Stomach (tissue), 9 donors: ENCODE results near the gene NRSN2. TPM values are rescaled to one million over a fixed set of nuclear protein-coding genes. Genes with fewer than 3 reads are reported as not detected.

Source experiments
- DNase-seq, 2 donors: peaks; one replicate each; pipeline versions ENCODE4 v3.0.0 to v3.0.0-alpha.2; 2013 to 2019
- H3K27ac ChIP-seq, 5 donors: fragments of 200-600 bp in 4 of 5; sonication (generic) in 4 of 5; one replicate each; pipeline ENCODE4 v1.5.1; 2013 to 2019; ENCODE audit warnings: mild to moderate bottlenecking in 1 of 5, moderate library complexity in 1 of 5
- H3K27me3 ChIP-seq, 3 donors: fragments of 200-600 bp; sonication (generic); one replicate each; pipeline ENCODE4 v1.5.1; 2017 to 2019; ENCODE audit warnings: mixed run types in 1 of 3
- H3K36me3 ChIP-seq, 4 donors: fragments of 200-600 bp; sonication (generic); 1 replicate in 3 of 4; 2 replicates in 1 of 4; pipeline ENCODE4 v1.5.1; 2016 to 2019
- H3K4me1 ChIP-seq, 4 donors: fragments of 200-600 bp; sonication (generic); one replicate each; pipeline ENCODE4 v1.5.1; 2016 to 2019
- H3K4me3 ChIP-seq, 4 donors: fragments of 200-600 bp; sonication (generic) in 3 of 4; one replicate each; pipeline ENCODE4 v1.5.1; 2016 to 2019; ENCODE audit warnings: mild to moderate bottlenecking in 1 of 4
- H3K9me3 ChIP-seq, 4 donors: fragments of 200-600 bp; sonication (generic); one replicate each; pipeline ENCODE4 v1.5.1; 2016 to 2019
- EP300 ChIP-seq: sonication (generic); formaldehyde crosslinking; IDR thresholded peaks from one replicate; pipeline ENCODE4 v1.6.1; 2017; ENCODE audit warnings: antibody characterized with exemption
- POLR2A ChIP-seq, 4 donors: fragments of 450-650 bp; IDR thresholded peaks; one replicate each; pipeline ENCODE4 v1.6.1; 2016; ENCODE audit warnings: antibody characterized with exemption in 4 of 4, control low read depth in 2 of 4, mild to moderate bottlenecking in 1 of 4, moderate library complexity in 1 of 4
- POLR2AphosphoS5 ChIP-seq, 3 donors: sonication (generic); formaldehyde crosslinking; IDR thresholded peaks; one replicate each; pipeline ENCODE4 v1.6.1; 2016; ENCODE audit warnings: antibody characterized with exemption in 3 of 3
- WGBS, 5 donors: extraction: QIAGEN DNeasy Blood & Tissue Kit in 3 of 5; methylation state at CpG; one replicate each; pipeline versions ENCODE4 v1.1.5 to v1.1.7; 2013 to 2018; 5-methylcytosine and 5-hydroxymethylcytosine counted together
- intact Hi-C: fragments of 100-400 bp; cut with DNase I; formaldehyde crosslinking; loops from one replicate; pipeline ENCODE4 v1.15.1; 2023; ENCODE audit warnings: low total_unique reads
- polyA plus RNA-seq, 3 donors: library from polyadenylated mRNA; stranded (reverse); fragments of 200-250 nt; gene quantifications; one replicate each; pipeline ENCODE4 v1.2.3, GENCODE V29; 2013
- total RNA-seq, 5 donors: library from RNA; depleted of rRNA; stranded (reverse); fragments of >200 nt; gene quantifications; one replicate each; pipeline versions ENCODE4 v1.1.0 to v1.2.3, GENCODE V29; 2014 to 2016
- TF ChIP-seq, protein P1 (sequence below), 7 experiments: fragments of 450-650 bp in 4 of 7; fragments of 200-600 bp in 3 of 7; sonication (generic) in 3 of 7; IDR thresholded peaks; one replicate each; pipeline ENCODE4 v1.5.1; 2016 to 2019; ENCODE audit warnings: antibody characterized with exemption in 7 of 7, control low read depth in 2 of 7, mild to moderate bottlenecking in 1 of 7
- donor health status: healthy with polysubstance abuse.
- donor health status: Bipolar disorder and iron deficiency.
- donor health status: healthy.

Gene NRSN2
- total and polyA plus RNA-seq, 8 donors, result 0.89 to 36.5 (median 17.7) TPM

DNA sequence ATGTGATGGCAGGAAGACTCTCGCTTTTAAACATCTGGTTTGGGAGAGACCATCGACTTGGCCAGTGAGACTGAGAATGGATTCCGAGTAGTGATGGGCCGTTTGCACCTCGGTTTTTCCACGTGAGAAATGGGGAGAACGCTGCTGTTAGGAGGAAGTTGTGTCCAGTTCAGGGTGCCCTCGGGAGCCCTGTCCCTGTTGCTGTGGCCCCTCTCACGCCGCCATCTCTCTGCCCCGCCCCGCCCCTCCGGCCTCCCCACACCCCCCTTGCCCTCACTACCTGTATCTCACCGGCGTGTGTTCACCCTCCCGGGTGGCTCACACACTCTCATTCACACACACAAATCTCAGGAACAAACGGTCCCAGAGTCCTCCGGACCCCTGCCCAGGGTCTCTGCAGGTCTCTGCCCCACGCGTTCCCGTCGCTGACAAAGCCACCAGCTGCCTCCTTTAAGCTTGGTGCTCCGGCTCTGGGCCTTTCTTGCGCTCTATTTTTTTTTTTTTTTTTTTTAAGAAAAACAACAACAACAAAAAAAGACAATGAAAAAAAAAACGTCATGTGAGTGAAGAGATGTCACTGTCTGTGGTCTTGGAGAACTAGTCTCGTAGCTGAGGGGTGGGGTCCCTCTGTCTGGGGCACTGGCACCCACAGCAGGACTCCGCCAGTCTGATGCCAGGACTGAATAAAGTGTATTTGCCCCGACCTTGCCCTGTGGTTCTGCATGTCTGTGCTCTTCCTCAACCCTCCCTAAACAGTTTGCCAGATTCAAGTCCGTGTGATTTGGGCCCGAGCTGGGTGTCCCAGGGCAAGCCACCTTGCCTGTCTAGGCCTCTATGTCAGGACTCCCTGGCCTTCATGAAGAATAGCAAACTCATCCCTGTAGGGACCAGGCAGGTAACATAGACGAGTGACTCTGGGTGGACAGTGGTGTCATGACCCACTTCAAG, 18.6 kb upstream of the NRSN2 start:
- WGBS, 5 donors, result 42 to 49% (median 48%) methylated on average over 31 of the region's 31 CpGs

DNA sequence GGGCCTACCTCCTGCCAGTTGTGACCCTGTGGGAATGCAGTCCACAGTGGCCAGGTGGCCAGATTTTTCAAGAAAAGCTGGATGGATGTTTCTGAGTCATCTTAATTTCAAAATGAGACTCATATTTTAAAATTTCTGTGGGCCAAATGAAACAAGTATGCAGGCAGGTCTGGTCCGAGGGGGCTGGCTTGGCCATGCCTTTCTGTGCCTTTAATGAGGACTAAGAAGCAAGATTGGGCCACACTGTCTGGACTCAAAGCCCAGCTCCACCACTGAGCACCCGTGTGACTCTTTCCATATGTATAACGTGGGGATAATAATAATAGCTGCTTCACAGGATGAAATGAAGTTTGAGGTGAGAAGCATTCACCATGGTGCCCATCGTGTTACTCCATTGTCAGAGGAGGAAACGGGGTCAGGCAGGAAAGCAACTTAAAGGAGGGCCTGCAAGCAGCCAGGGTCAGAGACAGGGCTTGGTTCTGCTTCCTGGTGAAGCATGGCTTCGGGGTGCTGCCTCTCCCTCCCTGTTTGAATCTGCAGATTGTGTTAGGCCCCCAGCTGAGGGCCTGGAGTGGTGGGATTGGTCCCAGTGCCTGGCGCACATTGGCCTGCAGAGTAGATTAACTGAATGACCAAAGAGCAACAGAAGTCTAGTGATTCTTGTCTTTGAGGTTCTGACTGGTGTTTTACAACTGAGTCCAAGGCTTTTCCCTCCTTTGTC, 17.8 kb upstream of the NRSN2 start:
- Histone ChIP-seq H3K36me3 (no peaks in the 10 kb centered on the region), H3K27me3 (peaks cover 0 to 16% (median 0%) of the 10 kb centered on the region in 3 donors), H3K9me3 (no peaks in the 10 kb centered on the region), H3K4me3 (no peak overlapping the region), H3K27ac (peak overlapping the region in 3 of 5 donors; percentile 50 to 96 (median 93)), H3K4me1 (peaks cover 15 to 52% (median 52%) of the 10 kb centered on the region in 4 donors)
- DNase-seq, result no peak
- WGBS, 5 donors, result 38 to 56% (median 50%) methylated on average over 7 of the region's 7 CpGs
- intact Hi-C loops, result no loop called here
- no peak for TF ChIP-seq POLR2AphosphoS5 (IDR thresholded peaks at IDR 0.05)

More for the DNA sequence above, 18.6 kb upstream of the NRSN2 start:
- H3K4me1 ChIP-seq, result peaks cover 21 to 60% (median 59%) of the 10 kb centered on the region in 4 donors
- peak in 1 of 2 donors; percentile 27 for DNase-seq
- peak overlapping the region; percentile 67 to 79 (median 76) for H3K4me3 ChIP-seq
- no peaks in the 10 kb centered on the region for H3K36me3 ChIP-seq
- peak overlapping the region; percentile 56 to 96 (median 93) for H3K27ac ChIP-seq
- H3K9me3 ChIP-seq, result no peaks in the 10 kb centered on the region
- TF ChIP-seq POLR2A (IDR thresholded peaks at IDR 0.05) (no peak), POLR2AphosphoS5 (IDR thresholded peaks at IDR 0.05) (no peak), EP300 (no peak)
- TF ChIP-seq, protein P1, sequence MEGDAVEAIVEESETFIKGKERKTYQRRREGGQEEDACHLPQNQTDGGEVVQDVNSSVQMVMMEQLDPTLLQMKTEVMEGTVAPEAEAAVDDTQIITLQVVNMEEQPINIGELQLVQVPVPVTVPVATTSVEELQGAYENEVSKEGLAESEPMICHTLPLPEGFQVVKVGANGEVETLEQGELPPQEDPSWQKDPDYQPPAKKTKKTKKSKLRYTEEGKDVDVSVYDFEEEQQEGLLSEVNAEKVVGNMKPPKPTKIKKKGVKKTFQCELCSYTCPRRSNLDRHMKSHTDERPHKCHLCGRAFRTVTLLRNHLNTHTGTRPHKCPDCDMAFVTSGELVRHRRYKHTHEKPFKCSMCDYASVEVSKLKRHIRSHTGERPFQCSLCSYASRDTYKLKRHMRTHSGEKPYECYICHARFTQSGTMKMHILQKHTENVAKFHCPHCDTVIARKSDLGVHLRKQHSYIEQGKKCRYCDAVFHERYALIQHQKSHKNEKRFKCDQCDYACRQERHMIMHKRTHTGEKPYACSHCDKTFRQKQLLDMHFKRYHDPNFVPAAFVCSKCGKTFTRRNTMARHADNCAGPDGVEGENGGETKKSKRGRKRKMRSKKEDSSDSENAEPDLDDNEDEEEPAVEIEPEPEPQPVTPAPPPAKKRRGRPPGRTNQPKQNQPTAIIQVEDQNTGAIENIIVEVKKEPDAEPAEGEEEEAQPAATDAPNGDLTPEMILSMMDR (IDR thresholded peaks at IDR 0.05), result no peak
- intact Hi-C loops, result no loop called here
- peaks cover 0 to 16% (median 0%) of the 10 kb centered on the region in 3 donors for H3K27me3 ChIP-seq

DNA sequence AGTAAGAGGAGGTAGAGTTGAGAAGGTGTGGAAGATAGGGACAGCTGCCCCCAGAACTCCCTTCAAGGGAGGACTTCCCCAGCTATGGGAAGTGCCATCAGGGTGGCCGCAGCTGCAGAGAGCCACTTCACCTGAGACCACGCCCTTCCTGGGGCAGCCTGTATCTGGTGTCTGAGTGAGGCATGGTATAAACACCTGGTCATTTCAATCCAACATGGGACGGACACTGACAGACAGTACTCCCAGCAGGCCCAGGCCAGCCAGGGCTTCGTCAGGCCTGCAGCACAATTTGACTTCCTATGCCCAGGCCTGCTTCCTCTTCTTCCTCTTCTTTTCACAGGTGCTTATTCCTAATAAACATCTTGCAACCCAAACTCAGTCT, 17.1 kb upstream of the NRSN2 start:
- no peak for DNase-seq
- Histone ChIP-seq H3K27ac (peak overlapping the region in 2 of 5 donors; percentile 41 to 96), H3K27me3 (peaks cover 0 to 16% (median 0%) of the 10 kb centered on the region in 3 donors), H3K9me3 (no peaks in the 10 kb centered on the region), H3K4me1 (peaks cover 13 to 50% (median 45%) of the 10 kb centered on the region in 4 donors), H3K36me3 (no peaks in the 10 kb centered on the region), H3K4me3 (no peak overlapping the region)
- WGBS, 5 donors, result 60 to 76% (median 73%) methylated on average over 4 of the region's 4 CpGs
- TF ChIP-seq POLR2A (IDR thresholded peaks at IDR 0.05) (no peak), POLR2AphosphoS5 (IDR thresholded peaks at IDR 0.05) (no peak), EP300 (no peak)
- TF ChIP-seq, protein P1 (IDR thresholded peaks at IDR 0.05), result no peak
- intact Hi-C loops, result no loop called here

DNA sequence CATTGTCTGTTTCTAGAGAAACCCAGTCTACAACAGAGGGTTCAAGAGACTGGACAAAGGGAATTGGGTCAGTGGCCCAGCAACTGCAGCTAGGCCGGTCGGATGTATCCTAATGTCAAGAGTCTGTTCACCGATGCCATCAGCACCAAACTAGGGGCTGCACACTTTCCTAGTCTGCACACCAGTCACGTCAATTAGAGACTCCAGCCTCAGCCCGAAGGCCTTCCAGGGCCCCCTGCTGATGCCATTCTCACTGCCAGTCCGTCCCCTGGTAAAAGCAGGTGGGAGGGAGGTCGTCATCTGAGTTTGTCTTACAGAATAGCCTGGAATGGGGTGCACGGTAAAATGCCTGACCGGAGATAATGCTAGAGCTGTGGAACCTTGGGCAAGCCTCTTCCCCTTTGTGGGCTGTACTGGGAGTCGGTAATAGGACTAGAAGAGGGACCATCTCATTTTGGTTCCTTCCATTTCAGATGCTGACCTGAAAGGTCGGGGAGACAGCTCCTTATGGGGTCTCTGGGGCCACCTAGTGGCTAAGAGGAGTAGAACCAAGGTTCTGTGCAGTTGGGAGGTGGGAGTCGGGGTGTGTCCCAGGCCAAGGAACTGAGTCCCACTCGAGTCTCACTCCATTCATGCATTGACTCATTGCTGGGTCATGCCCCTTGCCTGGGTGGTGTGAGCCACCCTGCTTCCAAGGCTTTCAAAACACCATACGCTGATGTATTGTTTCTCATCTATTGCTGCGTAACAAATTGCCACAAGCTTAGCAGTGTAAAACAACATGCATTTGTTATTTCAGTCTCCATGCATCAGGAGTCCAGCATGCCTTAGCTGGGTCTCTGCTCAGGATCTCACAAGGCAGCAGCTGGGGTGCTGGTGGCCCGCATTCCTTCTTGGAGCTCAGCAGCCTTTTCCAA, 16.4 kb upstream of the NRSN2 start:
- Histone ChIP-seq H3K9me3 (no peaks in the 10 kb centered on the region), H3K36me3 (no peaks in the 10 kb centered on the region), H3K27ac (peak overlapping the region in 1 of 5 donors; percentile 41), H3K4me1 (peaks cover 13 to 50% (median 44%) of the 10 kb centered on the region in 4 donors), H3K4me3 (no peak overlapping the region), H3K27me3 (peaks cover 0 to 16% (median 0%) of the 10 kb centered on the region in 3 donors)
- WGBS, 5 donors, result 52 to 55% (median 53%) methylated on average over 15 to 16 of the region's 16 CpGs
- DNase-seq, result peak; percentile 49 to 85
- intact Hi-C loops, result no loop called here
- TF ChIP-seq POLR2AphosphoS5 (IDR thresholded peaks at IDR 0.05) (peak in 1 of 3 donors; percentile 13), EP300 (no peak), POLR2A (IDR thresholded peaks at IDR 0.05) (no peak)
- TF ChIP-seq, protein P1 (IDR thresholded peaks at IDR 0.05), result peak in 5 of 7 experiments; percentile 73 to 85 (median 82)
